GM23248 (cell line): ENCODE data around the gene FBLN5.

Source experiments
- EZH2 ChIP-seq: fragments of 200-600 bp; sonication (generic); IDR thresholded peaks from 2 replicates; pipeline ENCODE4 v1.6.1; 2018; ENCODE audit warnings: antibody characterized with exemption, mild to moderate bottlenecking; ENCODE audit not compliant: insufficient read depth, poor library complexity, severe bottlenecking
- EZH2phosphoT487 ChIP-seq: fragments of 200-600 bp; sonication (generic); IDR thresholded peaks from 2 replicates; pipeline ENCODE4 v1.6.1; 2018; ENCODE audit warnings: antibody characterized with exemption, moderate library complexity, mild to moderate bottlenecking, low read depth; ENCODE audit not compliant: insufficient read depth

DNA sequence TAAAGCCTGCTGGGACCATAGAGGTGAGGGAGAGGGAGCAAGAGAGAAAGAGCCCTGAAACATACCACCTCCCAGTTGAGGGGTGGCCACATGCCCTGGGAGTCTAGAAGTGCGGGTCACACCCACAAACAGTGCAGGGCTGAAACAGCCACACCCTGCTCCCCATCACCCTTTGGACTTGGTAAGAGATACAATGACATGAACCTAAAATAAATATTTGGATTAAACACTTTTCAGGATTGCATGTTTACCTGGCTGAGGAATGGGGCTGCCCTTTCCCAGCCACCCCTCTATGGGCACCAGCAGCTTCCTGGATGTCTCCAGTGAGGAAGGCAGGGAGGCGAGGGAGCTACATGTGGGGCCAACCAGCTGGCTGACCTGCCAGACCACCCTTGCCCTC, 41.1 kb downstream of the FBLN5 start:
- TF ChIP-seq EZH2 = no peak
- no peak for TF ChIP-seq EZH2phosphoT487
